DLD1 (cell line): ENCODE results near the gene LRRC2.
"Not testable (repeated sequence)": the region's sequence is repeated elsewhere in the genome, so short reads cannot be mapped to it uniquely, and the experiment has no call there.

Experiments
- in situ Hi-C: cut with HindIII; loops from 2 replicates; pipeline ENCODE4 v1.10.0; 2017; ENCODE audit warnings: low sequenced_read_pairs

Gene LRRC2

GRCh38 chr3:46566040-46566641 is at the start of gene LRRC2:
Gene LRRC2, minus strand, starts transcription at chr3:46566302. Its CDS starts 14,711 bp downstream, at chr3:46551591.
- in situ Hi-C loops = no loop called here

GRCh38 chr3:46615050-46615775 is 49.1 kb upstream of the LRRC2 start:
- in situ Hi-C loops = no loop called here

- in situ Hi-C loops = no loop called here
Measured at GRCh38 chr3:46614431-46614830, 48.3 kb upstream of the LRRC2 start.

GRCh38 chr3:46613313-46614005 is 47.4 kb upstream of the LRRC2 start:
- in situ Hi-C loops = no loop called here

- in situ Hi-C loops = no loop called here
Measured at GRCh38 chr3:46612324-46612723, 46.2 kb upstream of the LRRC2 start, which contains the start of gene FAM240A. Gene FAM240A, plus strand, starts transcription at chr3:46612525. Its CDS starts 159 bp downstream, at chr3:46612684.

- in situ Hi-C loops = no loop called here
Measured at GRCh38 chr3:46609944-46610722, 44.0 kb upstream of the LRRC2 start.

GRCh38 chr3:46609212-46609721 is 43.2 kb upstream of the LRRC2 start:
- in situ Hi-C loops = no loop called here

- in situ Hi-C loops = no loop called here
Measured at GRCh38 chr3:46607603-46608028, 41.5 kb upstream of the LRRC2 start.

GRCh38 chr3:46604127-46604526 is 38.0 kb upstream of the LRRC2 start:
- in situ Hi-C loops = no loop called here

- in situ Hi-C loops = no loop called here
Measured at GRCh38 chr3:46603446-46604046, 37.4 kb upstream of the LRRC2 start.

- in situ Hi-C loops = no loop called here
Measured at GRCh38 chr3:46599590-46599989, 33.5 kb upstream of the LRRC2 start.

GRCh38 chr3:46595819-46596314 is 29.8 kb upstream of the LRRC2 start:
- in situ Hi-C loops = no loop called here

GRCh38 chr3:46594723-46595122 is 28.6 kb upstream of the LRRC2 start:
- in situ Hi-C loops = loop anchor here (5.0 kb wide), 1 partner anchor 53 kb away; no protein-coding TSS in a partner anchor

- in situ Hi-C loops = loop anchor here (5.0 kb wide), 1 partner anchor 53 kb away; no protein-coding TSS in a partner anchor
Measured at GRCh38 chr3:46593979-46594378, 27.9 kb upstream of the LRRC2 start.

GRCh38 chr3:46593274-46593862 is 27.3 kb upstream of the LRRC2 start:
- in situ Hi-C loops = loop anchor here (5.0 kb wide), 1 partner anchor 54 kb away; no protein-coding TSS in a partner anchor

- in situ Hi-C loops = not testable (repeated sequence)
Measured at GRCh38 chr3:46587268-46587667, 21.2 kb upstream of the LRRC2 start.

- in situ Hi-C loops = no loop called here
Measured at GRCh38 chr3:46586738-46587246, 20.7 kb upstream of the LRRC2 start.

- in situ Hi-C loops = no loop called here
Measured at GRCh38 chr3:46585799-46586693, 19.9 kb upstream of the LRRC2 start.
